Keratinocyte (primary cell): ENCODE measurements around the gene CSRP3. TPM values are rescaled to one million over a fixed set of nuclear protein-coding genes. Genes with fewer than 3 reads are reported as not detected.

Experiments
- DNase-seq: peaks from one replicate; pipeline ENCODE4 v3.0.0-alpha.2; 2011; ENCODE audit warnings: low read depth, missing footprints, low spot score
- FAIRE-seq: peaks from 2 replicates; lab custom pipeline; 2011; peaks lifted over from hg19 to GRCh38; lab: Jason Lieb, UNC
- H2AFZ ChIP-seq: 2 replicates; pipeline ENCODE4 v1.6.0; 2012; ENCODE audit warnings: low read length, control low read depth, inconsistent platforms; ENCODE audit not compliant: control insufficient read depth
- H3K27ac ChIP-seq: 2 replicates; pipeline ENCODE4 v1.5.1; 2011; ENCODE audit warnings: low read length; ENCODE audit not compliant: control insufficient read depth, insufficient read depth
- H3K27me3 ChIP-seq: 3 replicates; pipeline ENCODE4 v1.6.0; 2011; ENCODE audit warnings: low read length; ENCODE audit not compliant: control insufficient read depth, insufficient read depth; ENCODE audit errors: extremely low read depth
- H3K36me3 ChIP-seq, 2 experiments: 2 replicates in 1 of 2; 3 replicates in 1 of 2; pipeline ENCODE4 v1.5.1; 2011; ENCODE audit warnings: low read length in 2 of 2, mild to moderate bottlenecking in 1 of 2; ENCODE audit not compliant: control insufficient read depth in 2 of 2, insufficient read depth in 2 of 2; ENCODE audit errors: extremely low read depth in 1 of 2
- H3K4me1 ChIP-seq: 3 replicates; pipeline ENCODE4 v1.5.1; 2011; ENCODE audit warnings: low read length; ENCODE audit not compliant: control insufficient read depth, insufficient read depth; ENCODE audit errors: extremely low read depth
- H3K4me2 ChIP-seq: 3 replicates; pipeline ENCODE4 v1.6.0; 2011; ENCODE audit warnings: low read depth, low read length; ENCODE audit not compliant: control insufficient read depth, insufficient read depth; ENCODE audit errors: extremely low read depth
- H3K4me3 ChIP-seq, 3 experiments: fragments of 200-600 bp in 1 of 3; sonication (generic) in 1 of 3; 2 replicates in 2 of 3; 3 replicates in 1 of 3; pipeline ENCODE4 v1.5.1; 2011 to 2016; ENCODE audit warnings: low read length in 3 of 3, mild to moderate bottlenecking in 3 of 3, control low read depth in 2 of 3, inconsistent platforms in 1 of 3, low read depth in 1 of 3, mixed read lengths in 1 of 3, mixed run types in 1 of 3, moderate library complexity in 1 of 3; ENCODE audit not compliant: control insufficient read depth in 2 of 3, insufficient read depth in 2 of 3; ENCODE audit errors: extremely low read depth in 1 of 3
- H3K79me2 ChIP-seq: 2 replicates; pipeline ENCODE4 v1.6.0; 2012; ENCODE audit warnings: low read length; ENCODE audit not compliant: control insufficient read depth, insufficient read depth
- H3K9ac ChIP-seq: 3 replicates; pipeline ENCODE4 v1.6.0; 2011; ENCODE audit warnings: low read length; ENCODE audit not compliant: control insufficient read depth, insufficient read depth; ENCODE audit errors: extremely low read depth
- H3K9me1 ChIP-seq: 3 replicates; pipeline ENCODE4 v1.6.0; 2011; ENCODE audit warnings: low read length; ENCODE audit not compliant: control insufficient read depth, insufficient read depth; ENCODE audit errors: extremely low read depth
- H3K9me3 ChIP-seq: 2 replicates; pipeline ENCODE4 v1.5.1; 2012; ENCODE audit warnings: low read depth, low read length; ENCODE audit not compliant: control insufficient read depth
- H4K20me1 ChIP-seq: 3 replicates; pipeline ENCODE4 v1.6.0; 2011; ENCODE audit warnings: low read length; ENCODE audit not compliant: control insufficient read depth, insufficient read depth; ENCODE audit errors: extremely low read depth
- CTCF ChIP-seq, 3 experiments: IDR thresholded peaks in 1 of 3; conservative IDR thresholded peaks in 1 of 3; optimal IDR thresholded peaks in 1 of 3; 2 replicates in 2 of 3; 3 replicates in 1 of 3; pipeline versions ENCODE3 to v1.5.1; 2011; ENCODE audit warnings: low read length in 3 of 3, mild to moderate bottlenecking in 3 of 3, moderate library complexity in 2 of 3, control low read depth in 1 of 3, inconsistent platforms in 1 of 3; ENCODE audit not compliant: insufficient read depth in 2 of 3; ENCODE audit errors: extremely low read depth in 1 of 3
- EZH2 ChIP-seq: IDR thresholded peaks from one replicate; pipeline ENCODE4 v1.6.1; 2012; ENCODE audit warnings: inconsistent platforms, mild to moderate bottlenecking, low read length, moderate library complexity
- dilution Hi-C: fragments of 300-500 bp; cut with MboI; formaldehyde crosslinking; loops from one replicate; pipeline ENCODE4 v1.7.0; 2020; ENCODE audit warnings: low sequenced_read_pairs; ENCODE audit not compliant: extremely low pct_ligation_motif_present
- polyA plus RNA-seq, 5 experiments: library from polyadenylated mRNA; depleted of rRNA in 3 of 5; stranded (reverse) in 3 of 5; stranded (forward) in 1 of 5; unstranded in 1 of 5; fragments of >200 nt; gene quantifications; 1 replicate in 1 of 5; 2 replicates in 3 of 5; 3 replicates in 1 of 5; pipeline versions ENCODE4 v1.2.1 to v1.2.3, GENCODE V29; 2011 to 2012; ENCODE audit warnings: missing spikeins in 2 of 5, low read depth in 1 of 5, low replicate concordance in 1 of 5

The CSRP3 gene
- polyA plus RNA-seq, 1 donor (not counting 4 experiments of a cell fraction or from before 2014, with no cell fraction given), result not detected

- no peaks in the 10 kb centered on the region for H3K79me2 ChIP-seq
- no peaks in the 10 kb centered on the region for H3K4me1 ChIP-seq
- no peaks in the 10 kb centered on the region for H3K9me1 ChIP-seq
- peaks cover 7% of the 10 kb centered on the region for H3K27me3 ChIP-seq
- dilution Hi-C loops, result no loop called here
- TF ChIP-seq EZH2, result no peak
- TF ChIP-seq CTCF (optimal IDR thresholded peaks at IDR 0.05 in 1 of 3, IDR thresholded peaks at IDR 0.05 in 1 of 3, conservative IDR thresholded peaks at IDR 0.05 in 1 of 3; ENCODE audit: extremely low read depth in 1 of 3, insufficient read depth in 2 of 3, low read length in 3 of 3), result no peak
- no peak overlapping the region for H2AFZ ChIP-seq
- FAIRE-seq, result no peak
- H4K20me1 ChIP-seq, result no peaks in the 10 kb centered on the region
- no peak overlapping the region for H3K4me3 ChIP-seq
- H3K4me2 ChIP-seq, result no peak overlapping the region
- no peak overlapping the region for H3K9ac ChIP-seq
- no peaks in the 10 kb centered on the region for H3K9me3 ChIP-seq
- DNase-seq, result no peak
- H3K27ac ChIP-seq, result no peak overlapping the region
- H3K36me3 ChIP-seq, result no peaks in the 10 kb centered on the region
Measured at GRCh38 chr11:19194620-19195308, 7.0 kb downstream of the CSRP3 start.

GRCh38 chr11:19193916-19194315 lies 7.9 kb downstream of the CSRP3 start:
- dilution Hi-C loops, result no loop called here
- TF ChIP-seq CTCF (optimal IDR thresholded peaks at IDR 0.05 in 1 of 3, IDR thresholded peaks at IDR 0.05 in 1 of 3, conservative IDR thresholded peaks at IDR 0.05 in 1 of 3; ENCODE audit: extremely low read depth in 1 of 3, insufficient read depth in 2 of 3, low read length in 3 of 3) (no peak), EZH2 (no peak)
- H3K36me3 ChIP-seq, result no peaks in the 10 kb centered on the region
- H3K27me3 ChIP-seq, result peaks cover 6% of the 10 kb centered on the region
- DNase-seq (no peak), FAIRE-seq (no peak)
- H3K79me2 ChIP-seq, result no peaks in the 10 kb centered on the region
- H3K9me3 ChIP-seq, result no peaks in the 10 kb centered on the region
- no peaks in the 10 kb centered on the region for H3K9me1 ChIP-seq
- no peaks in the 10 kb centered on the region for H4K20me1 ChIP-seq
- no peak overlapping the region for H3K4me3 ChIP-seq
- no peak overlapping the region for H3K27ac ChIP-seq
- no peak overlapping the region for H2AFZ ChIP-seq
- H3K9ac ChIP-seq, result no peak overlapping the region
- H3K4me2 ChIP-seq, result no peak overlapping the region
- H3K4me1 ChIP-seq, result no peaks in the 10 kb centered on the region
